CD4-positive, CD25-positive, alpha-beta regulatory T cell (primary cell): ENCODE results near the gene ANAPC13. TPM values are rescaled to one million over a fixed set of nuclear protein-coding genes. Genes with fewer than 3 reads are reported as not detected.
A peak's percentile ranks its signal among the peaks of the same experiment; 100 is the strongest.

Source experiments
- ATAC-seq, 2 donors: fragments of 150-1000 bp; cut with Tn5 transposase; one replicate each; pipeline ENCODE4 v1.10.0; 2021; ENCODE audit warnings: low read depth in 2 of 2, moderate number of reproducible peaks in 2 of 2, moderate library complexity in 1 of 2
- DNase-seq, 3 donors: peaks; one replicate each; pipeline versions ENCODE4 v3.0.0 to v3.0.0-alpha.2; 2012 to 2022; ENCODE audit warnings: mixed read lengths in 1 of 3
- H3K27ac ChIP-seq: one replicate; pipeline ENCODE4 v1.7.0; 2013; ENCODE audit warnings: mild to moderate bottlenecking, low read length; ENCODE audit not compliant: insufficient read depth, poor library complexity, severe bottlenecking
- H3K27me3 ChIP-seq: one replicate; pipeline ENCODE4 v1.7.0; 2013; ENCODE audit warnings: low read length; ENCODE audit not compliant: control insufficient read depth, insufficient read depth
- H3K36me3 ChIP-seq: one replicate; pipeline ENCODE4 v1.7.0; 2013; ENCODE audit warnings: mild to moderate bottlenecking, low read length, moderate library complexity; ENCODE audit not compliant: control insufficient read depth, insufficient read depth
- H3K4me1 ChIP-seq: 2 replicates; pipeline ENCODE4 v1.7.0; 2013; ENCODE audit warnings: mild to moderate bottlenecking, low read length; ENCODE audit not compliant: insufficient read depth, control insufficient read depth, poor library complexity, severe bottlenecking
- H3K4me3 ChIP-seq: one replicate; pipeline ENCODE4 v1.7.0; 2013; ENCODE audit warnings: low read depth, mild to moderate bottlenecking, low read length, moderate library complexity
- H3K9me3 ChIP-seq, 2 experiments: 1 replicate in 1 of 2; 2 replicates in 1 of 2; pipeline ENCODE4 v1.7.0; 2013; ENCODE audit warnings: low read length in 2 of 2, mild to moderate bottlenecking in 1 of 2, moderate library complexity in 1 of 2; ENCODE audit not compliant: control insufficient read depth in 2 of 2
- H3K27ac Mint-ChIP-seq, 3 donors: one replicate each; pipeline ENCODE4 v1.8.0; 2020 to 2022; ENCODE audit warnings: mild to moderate bottlenecking in 3 of 3, mixed read lengths in 3 of 3, moderate library complexity in 2 of 3
- H3K27me3 Mint-ChIP-seq: one replicate; pipeline ENCODE4 v1.8.0; 2022; ENCODE audit warnings: mild to moderate bottlenecking, mixed read lengths
- H3K36me3 Mint-ChIP-seq: one replicate; pipeline ENCODE4 v1.8.0; 2020; ENCODE audit warnings: mixed read lengths
- H3K4me1 Mint-ChIP-seq, 4 donors: one replicate each; pipeline ENCODE4 v1.8.0; 2020 to 2022; ENCODE audit warnings: mixed read lengths in 4 of 4, mild to moderate bottlenecking in 1 of 4
- H3K4me3 Mint-ChIP-seq, 4 donors: one replicate each; pipeline ENCODE4 v1.8.0; 2020 to 2022; ENCODE audit warnings: mild to moderate bottlenecking in 4 of 4, mixed read lengths in 4 of 4, moderate library complexity in 3 of 4
- H3K9me3 Mint-ChIP-seq, 7 donors: one replicate each; pipeline ENCODE4 v1.8.0; 2020 to 2022; ENCODE audit warnings: mixed read lengths in 7 of 7, mild to moderate bottlenecking in 3 of 7, moderate library complexity in 2 of 7
- polyA plus RNA-seq, 4 donors: library from polyadenylated mRNA; unstranded; fragments of 300-500 nt; fragmentation: Illumina TruSeq; gene quantifications; one replicate each; pipeline ENCODE4 v1.2.3, GENCODE V29; 2021
- total RNA-seq: library from RNA; stranded (reverse); gene quantifications from one replicate; pipeline ENCODE4 v1.2.3, GENCODE V29; 2022

The ANAPC13 gene
- total RNA-seq = 21.8 TPM
- polyA plus RNA-seq = 10 to 100 TPM; 74.3 to 89.7 (median 84.3) TPM

- ATAC-seq = peak; percentile 86
- no peaks in the 10 kb centered on the region for H3K27me3 ChIP-seq
- H3K4me3 ChIP-seq = peak within 1 kb of the TSS; percentile 97
- DNase-seq = peak; percentile 93 to 99 (median 96)
- H3K36me3 ChIP-seq = peaks cover 17% of the 10 kb centered on the region
- H3K9me3 ChIP-seq = no peaks in the 10 kb centered on the region
- H3K27ac Mint-ChIP-seq = peak within 1 kb of the TSS; percentile 96 to 100 (median 98)
- peaks cover 17% of the 10 kb centered on the region for H3K36me3 Mint-ChIP-seq
- H3K9me3 Mint-ChIP-seq = no peaks in the 10 kb centered on the region
- H3K4me1 Mint-ChIP-seq = peaks cover 40 to 71% (median 55%) of the 10 kb centered on the region in 4 donors
- H3K27me3 Mint-ChIP-seq = peaks cover 7% of the 10 kb centered on the region
- peak within 1 kb of the TSS; percentile 97 to 100 (median 99) for H3K4me3 Mint-ChIP-seq
- H3K4me1 ChIP-seq = peaks cover 41% of the 10 kb centered on the region
- peak within 1 kb of the TSS; percentile 92 for H3K27ac ChIP-seq
These were observed at the start of gene ANAPC13, which contains the start of gene CEP63 for GRCh38 chr3:134485718-134486576. Gene ANAPC13 (minus strand): TSS chr3:134485985. CDS start chr3:134482904, 3,081 bp downstream. Gene CEP63 (plus strand): TSS chr3:134486057. CDS start chr3:134495321, 9,264 bp downstream.

GRCh38 chr3:134535186-134535970, 49.6 kb upstream of the ANAPC13 start:
- H3K36me3 Mint-ChIP-seq = peaks cover 28% of the 10 kb centered on the region
- Histone ChIP-seq H3K27ac (no peak overlapping the region), H3K27me3 (no peaks in the 10 kb centered on the region), H3K9me3 (no peaks in the 10 kb centered on the region), H3K4me1 (no peaks in the 10 kb centered on the region), H3K36me3 (peaks cover 44% of the 10 kb centered on the region), H3K4me3 (no peak overlapping the region)
- H3K4me1 Mint-ChIP-seq = no peaks in the 10 kb centered on the region
- H3K27ac Mint-ChIP-seq = no peak overlapping the region
- H3K9me3 Mint-ChIP-seq = no peaks in the 10 kb centered on the region
- DNase-seq (no peak), ATAC-seq (no peak)
- no peak overlapping the region for H3K4me3 Mint-ChIP-seq
- H3K27me3 Mint-ChIP-seq = no peaks in the 10 kb centered on the region

GRCh38 chr3:134533493-134533892, 47.7 kb upstream of the ANAPC13 start:
- ATAC-seq (no peak), DNase-seq (no peak)
- Histone ChIP-seq H3K4me3 (no peak overlapping the region), H3K27ac (no peak overlapping the region), H3K36me3 (peaks cover 36% of the 10 kb centered on the region), H3K4me1 (no peaks in the 10 kb centered on the region), H3K27me3 (no peaks in the 10 kb centered on the region), H3K9me3 (no peaks in the 10 kb centered on the region)
- Mint-ChIP-seq H3K36me3 (peaks cover 19% of the 10 kb centered on the region), H3K9me3 (no peaks in the 10 kb centered on the region), H3K27ac (no peak overlapping the region), H3K4me3 (no peak overlapping the region), H3K27me3 (no peaks in the 10 kb centered on the region), H3K4me1 (peaks cover 0 to 4% (median 0%) of the 10 kb centered on the region in 4 donors)

GRCh38 chr3:134527538-134528186, 41.9 kb upstream of the ANAPC13 start:
- no peaks in the 10 kb centered on the region for H3K27me3 ChIP-seq
- H3K4me1 Mint-ChIP-seq = peaks cover 0 to 16% (median 10%) of the 10 kb centered on the region in 4 donors
- H3K36me3 ChIP-seq = peaks cover under 1% of the 10 kb centered on the region
- no peak overlapping the region for H3K4me3 ChIP-seq
- DNase-seq (no peak), ATAC-seq (no peak)
- H3K9me3 Mint-ChIP-seq = peaks cover 3 to 38% (median 20%) of the 10 kb centered on the region in 7 donors
- H3K9me3 ChIP-seq = peaks cover 30 to 36% of the 10 kb centered on the region in 2 experiments
- H3K4me3 Mint-ChIP-seq = no peak overlapping the region
- no peak overlapping the region for H3K27ac Mint-ChIP-seq
- H3K27ac ChIP-seq = no peak overlapping the region
- H3K36me3 Mint-ChIP-seq = peaks cover 34% of the 10 kb centered on the region
- H3K4me1 ChIP-seq = no peaks in the 10 kb centered on the region
- H3K27me3 Mint-ChIP-seq = no peaks in the 10 kb centered on the region

GRCh38 chr3:134527037-134527436, 41.3 kb upstream of the ANAPC13 start:
- peaks cover 4% of the 10 kb centered on the region for H3K36me3 ChIP-seq
- H3K27me3 ChIP-seq = no peaks in the 10 kb centered on the region
- no peak overlapping the region for H3K4me3 ChIP-seq
- Mint-ChIP-seq H3K27me3 (no peaks in the 10 kb centered on the region), H3K9me3 (peaks cover 3 to 43% (median 20%) of the 10 kb centered on the region in 7 donors), H3K36me3 (peaks cover 39% of the 10 kb centered on the region), H3K4me1 (peaks cover 0 to 16% (median 10%) of the 10 kb centered on the region in 4 donors), H3K4me3 (no peak overlapping the region), H3K27ac (no peak overlapping the region)
- DNase-seq = no peak
- no peak overlapping the region for H3K27ac ChIP-seq
- H3K4me1 ChIP-seq = no peaks in the 10 kb centered on the region
- ATAC-seq = no peak
- H3K9me3 ChIP-seq = peaks cover 33 to 39% of the 10 kb centered on the region in 2 experiments

- H3K4me3 ChIP-seq = no peak overlapping the region
- no peaks in the 10 kb centered on the region for H3K27me3 Mint-ChIP-seq
- peaks cover 4% of the 10 kb centered on the region for H3K36me3 ChIP-seq
- DNase-seq (no peak), ATAC-seq (no peak)
- H3K9me3 ChIP-seq = peaks cover 33 to 39% of the 10 kb centered on the region in 2 experiments
- H3K36me3 Mint-ChIP-seq = peaks cover 44% of the 10 kb centered on the region
- no peaks in the 10 kb centered on the region for H3K4me1 ChIP-seq
- H3K27ac Mint-ChIP-seq = peak overlapping the region in 1 of 3 donors; percentile 90
- H3K9me3 Mint-ChIP-seq = peaks cover 3 to 47% (median 20%) of the 10 kb centered on the region in 7 donors
- no peak overlapping the region for H3K27ac ChIP-seq
- H3K4me3 Mint-ChIP-seq = no peak overlapping the region
- peaks cover 0 to 16% (median 10%) of the 10 kb centered on the region in 4 donors for H3K4me1 Mint-ChIP-seq
- H3K27me3 ChIP-seq = no peaks in the 10 kb centered on the region
These were observed 40.5 kb upstream of the ANAPC13 start for GRCh38 chr3:134526319-134526718.

GRCh38 chr3:134525293-134525692, 39.5 kb upstream of the ANAPC13 start:
- no peak overlapping the region for H3K4me3 Mint-ChIP-seq
- H3K27me3 Mint-ChIP-seq = no peaks in the 10 kb centered on the region
- no peak overlapping the region for H3K27ac Mint-ChIP-seq
- Histone ChIP-seq H3K27me3 (no peaks in the 10 kb centered on the region), H3K4me1 (no peaks in the 10 kb centered on the region), H3K4me3 (no peak overlapping the region), H3K27ac (no peak overlapping the region), H3K36me3 (peaks cover 4% of the 10 kb centered on the region), H3K9me3 (peaks cover 34 to 39% of the 10 kb centered on the region in 2 experiments)
- peaks cover 49% of the 10 kb centered on the region for H3K36me3 Mint-ChIP-seq
- peaks cover 3 to 49% (median 21%) of the 10 kb centered on the region in 7 donors for H3K9me3 Mint-ChIP-seq
- H3K4me1 Mint-ChIP-seq = peaks cover 0 to 24% (median 10%) of the 10 kb centered on the region in 4 donors
- ATAC-seq = no peak
- no peak for DNase-seq
